ENCODE data around the gene PEPD.

The PEPD gene

GRCh38 chr19:33508941-33509614 is 12.5 kb downstream of the PEPD start:
- Histone ChIP-seq H3K9me2 (replicated peaks; ENCODE audit: low read depth, low read length) (no peaks in the 10 kb centered on the region), H3K9ac (ENCODE audit: low read depth, low read length, poor library complexity, severe bottlenecking) (no peak overlapping the region), H3F3A (ENCODE audit: low read depth) (no peaks in the 10 kb centered on the region), H3K9me3 (ENCODE audit: insufficient read depth, low read depth, low read length) (no peaks in the 10 kb centered on the region), H4K20me1 (ENCODE audit: insufficient read depth, low read length, poor library complexity, severe bottlenecking) (no peaks in the 10 kb centered on the region), H3K4me1 (ENCODE audit: insufficient read depth, low read length, poor library complexity, severe bottlenecking) (peaks cover 3% of the 10 kb centered on the region), H3K79me2 (ENCODE audit: insufficient read depth, low read length) (peaks cover 10% of the 10 kb centered on the region; the same call in 1 of the 2 replicates), H2AFZ (ENCODE audit: low read length) (no peak overlapping the region), H3K36me3 (ENCODE audit: insufficient read depth, low read length) (no peaks in the 10 kb centered on the region), H3K4me2 (ENCODE audit: low read depth, low read length, poor library complexity, severe bottlenecking) (no peak overlapping the region), H3K27me3 (ENCODE audit: insufficient read depth, low read length, poor library complexity, severe bottlenecking) (no peaks in the 10 kb centered on the region), H3K4me3 (ENCODE audit: low read length, poor library complexity, severe bottlenecking) (no peak overlapping the region)
- TF ChIP-seq EZH2phosphoT487 (IDR thresholded peaks at IDR 0.05; ENCODE audit: borderline replicate concordance) (no peak), CTCF (conservative IDR thresholded peaks at IDR 0.05; ENCODE audit: low read length) (no peak)

DNA sequence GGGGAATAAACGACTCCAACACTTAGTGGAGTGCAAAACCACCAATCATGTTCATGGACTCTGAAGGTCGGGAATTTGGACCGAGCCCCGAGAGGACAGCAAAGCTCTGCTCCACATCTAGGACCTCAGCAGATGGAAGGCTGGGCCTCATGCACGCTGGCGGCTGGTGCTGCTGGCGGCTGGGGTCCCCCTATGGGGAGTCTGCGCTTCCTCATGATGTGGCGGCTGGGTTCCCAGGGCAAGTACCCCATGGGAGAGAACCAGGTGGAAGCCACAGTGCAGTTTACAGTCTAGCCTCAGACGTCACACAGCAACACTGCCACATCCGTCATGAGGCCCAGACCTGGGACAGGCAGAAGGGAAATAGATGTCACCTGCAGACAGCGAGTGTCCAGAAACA is 13.2 kb downstream of the PEPD start:
- Histone ChIP-seq H3K4me1 (ENCODE audit: insufficient read depth, low read length, poor library complexity, severe bottlenecking) (no peaks in the 10 kb centered on the region), H3K27me3 (ENCODE audit: insufficient read depth, low read length, poor library complexity, severe bottlenecking) (no peaks in the 10 kb centered on the region), H3K9me2 (replicated peaks; ENCODE audit: low read depth, low read length) (no peaks in the 10 kb centered on the region), H3K79me2 (ENCODE audit: insufficient read depth, low read length) (peaks cover 5% of the 10 kb centered on the region; the same call in 1 of the 2 replicates), H4K20me1 (ENCODE audit: insufficient read depth, low read length, poor library complexity, severe bottlenecking) (no peaks in the 10 kb centered on the region), H3K36me3 (ENCODE audit: insufficient read depth, low read length) (no peaks in the 10 kb centered on the region), H3K9ac (ENCODE audit: low read depth, low read length, poor library complexity, severe bottlenecking) (no peak overlapping the region), H3K4me2 (ENCODE audit: low read depth, low read length, poor library complexity, severe bottlenecking) (no peak overlapping the region), H3K4me3 (ENCODE audit: low read length, poor library complexity, severe bottlenecking) (no peak overlapping the region), H2AFZ (ENCODE audit: low read length) (no peak overlapping the region), H3F3A (ENCODE audit: low read depth) (no peaks in the 10 kb centered on the region), H3K9me3 (ENCODE audit: insufficient read depth, low read depth, low read length) (no peaks in the 10 kb centered on the region)
- TF ChIP-seq EZH2phosphoT487 (IDR thresholded peaks at IDR 0.05; ENCODE audit: borderline replicate concordance) (no peak), CTCF (conservative IDR thresholded peaks at IDR 0.05; ENCODE audit: low read length) (no peak)

- no peak overlapping the region for H3K4me3 ChIP-seq (ENCODE audit: low read length, poor library complexity, severe bottlenecking)
- no peaks in the 10 kb centered on the region for H3K36me3 ChIP-seq (ENCODE audit: insufficient read depth, low read length)
- peaks cover under 1% of the 10 kb centered on the region; the same call in 1 of the 2 replicates for H3K79me2 ChIP-seq (ENCODE audit: insufficient read depth, low read length)
- H3K9me3 ChIP-seq (ENCODE audit: insufficient read depth, low read depth, low read length): no peaks in the 10 kb centered on the region
- no peaks in the 10 kb centered on the region for H3K9me2 ChIP-seq (replicated peaks; ENCODE audit: low read depth, low read length)
- TF ChIP-seq CTCF (conservative IDR thresholded peaks at IDR 0.05; ENCODE audit: low read length): no peak
- no peaks in the 10 kb centered on the region for H3K27me3 ChIP-seq (ENCODE audit: insufficient read depth, low read length, poor library complexity, severe bottlenecking)
- no peaks in the 10 kb centered on the region for H4K20me1 ChIP-seq (ENCODE audit: insufficient read depth, low read length, poor library complexity, severe bottlenecking)
- no peak overlapping the region for H3K9ac ChIP-seq (ENCODE audit: low read depth, low read length, poor library complexity, severe bottlenecking)
- no peaks in the 10 kb centered on the region for H3F3A ChIP-seq (ENCODE audit: low read depth)
- H3K4me1 ChIP-seq (ENCODE audit: insufficient read depth, low read length, poor library complexity, severe bottlenecking): no peaks in the 10 kb centered on the region
- no peak overlapping the region for H3K4me2 ChIP-seq (ENCODE audit: low read depth, low read length, poor library complexity, severe bottlenecking)
- no peak overlapping the region for H2AFZ ChIP-seq (ENCODE audit: low read length)
These were observed 13.6 kb downstream of the PEPD start for GRCh38 chr19:33508009-33508408.
